Myocyte (in vitro differentiated cells): ENCODE results near the gene SLC25A27. TPM values are rescaled to one million over a fixed set of nuclear protein-coding genes. Genes with fewer than 3 reads are reported as not detected.

Source experiments
- DNase-seq: peaks from one replicate; pipeline ENCODE4 v3.0.0-alpha.2; 2012; ENCODE audit warnings: low read depth
- total RNA-seq: library from RNA; depleted of rRNA; stranded (reverse); fragments of >200 nt; gene quantifications from 2 replicates; pipeline ENCODE4 v1.2.3, GENCODE V29; 2014

The SLC25A27 gene
- total RNA-seq, 1 donor from 2014 or later, result 6.0 TPM

DNA sequence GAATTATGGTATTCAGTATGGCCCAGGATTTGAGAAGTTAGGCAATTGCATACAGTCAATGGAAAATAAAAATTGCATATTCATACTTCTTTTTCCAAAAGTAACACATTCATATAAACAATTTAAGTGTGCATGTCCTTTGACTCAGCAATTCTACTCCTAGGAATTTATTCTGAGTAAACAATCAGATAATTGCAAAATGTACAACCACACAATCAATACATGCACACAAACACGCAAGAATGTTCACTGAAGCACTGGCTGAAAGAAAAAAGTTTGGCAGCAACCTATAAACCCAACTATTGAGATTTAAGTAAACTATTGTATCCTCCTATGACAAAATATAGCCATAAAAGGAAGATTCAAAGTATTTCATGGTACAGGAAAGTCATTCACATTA is 1.8 kb upstream of the SLC25A27 start:
- DNase-seq, result no peak

DNA sequence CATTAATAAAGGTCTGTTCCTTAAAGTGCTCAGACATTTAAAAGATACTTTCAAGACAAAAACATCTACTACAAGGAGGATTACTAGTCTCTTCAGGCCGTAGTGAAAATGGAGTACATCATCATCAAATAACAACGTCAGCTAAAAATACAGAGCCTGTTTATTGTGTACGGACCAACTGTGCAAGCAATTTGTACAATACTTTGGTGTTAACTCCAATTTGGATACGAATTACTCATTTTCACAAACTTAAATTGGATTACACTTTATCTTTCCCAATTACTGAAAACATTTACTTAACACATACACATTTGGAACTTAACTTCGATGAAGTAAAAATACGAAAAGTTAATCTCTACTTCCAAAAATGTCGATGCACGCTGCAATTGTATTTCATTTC is 959 bp upstream of the SLC25A27 start:
- DNase-seq, result no peak

DNA sequence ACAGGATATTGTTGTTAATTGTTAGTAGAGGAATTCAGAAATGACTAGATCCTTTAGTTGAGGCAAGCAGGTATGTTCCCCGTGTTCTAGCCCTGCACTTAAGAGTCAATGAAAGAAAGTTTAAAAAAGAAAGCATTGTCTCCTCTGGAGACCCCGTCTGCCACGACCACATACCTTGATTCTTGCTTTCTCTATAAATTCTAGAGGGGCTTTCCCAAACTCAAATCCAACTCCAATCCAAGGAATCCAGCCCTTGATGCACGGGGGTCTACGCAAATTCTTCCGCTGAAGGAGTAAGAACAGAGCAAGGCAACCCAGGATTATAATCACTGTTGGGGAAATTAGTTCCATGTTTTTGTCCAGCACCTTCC is 558 bp upstream of the SLC25A27 start:
- no peak for DNase-seq

DNA sequence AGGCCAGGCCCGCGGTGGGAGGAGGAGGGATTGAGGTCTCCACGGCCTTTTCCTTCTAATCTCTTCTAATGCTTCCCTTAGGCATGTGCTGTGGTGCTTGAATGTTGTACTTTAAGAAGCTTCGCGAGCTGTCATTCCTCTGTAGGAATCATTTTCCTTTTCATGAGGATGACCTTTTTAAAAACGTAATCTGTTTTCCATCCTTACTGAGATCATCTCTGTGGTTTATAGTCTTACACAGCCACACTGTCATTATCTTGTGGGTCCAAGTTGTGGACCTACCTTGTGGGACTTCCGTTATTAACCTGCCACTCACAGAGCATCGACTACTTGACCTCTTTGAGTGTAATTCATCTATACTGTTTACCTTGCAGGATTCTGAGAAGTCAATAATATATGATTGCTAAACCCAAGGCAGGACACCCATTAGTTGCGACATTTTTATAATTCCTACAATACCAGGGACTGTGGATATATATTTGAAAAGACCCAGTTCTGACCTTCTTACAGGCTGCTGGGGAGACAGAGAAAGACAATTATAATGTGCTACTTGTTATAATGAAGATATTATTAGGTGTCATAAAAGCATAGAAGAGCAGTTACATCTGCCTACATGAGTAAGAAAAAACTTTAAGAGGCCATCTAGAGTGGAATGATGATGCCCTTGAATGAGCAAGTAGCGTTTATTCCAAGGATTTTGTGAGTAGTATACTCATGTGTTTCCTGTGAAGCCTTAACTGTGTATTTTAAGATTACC is 842 bp downstream of the SLC25A27 start:
- no peak for DNase-seq

DNA sequence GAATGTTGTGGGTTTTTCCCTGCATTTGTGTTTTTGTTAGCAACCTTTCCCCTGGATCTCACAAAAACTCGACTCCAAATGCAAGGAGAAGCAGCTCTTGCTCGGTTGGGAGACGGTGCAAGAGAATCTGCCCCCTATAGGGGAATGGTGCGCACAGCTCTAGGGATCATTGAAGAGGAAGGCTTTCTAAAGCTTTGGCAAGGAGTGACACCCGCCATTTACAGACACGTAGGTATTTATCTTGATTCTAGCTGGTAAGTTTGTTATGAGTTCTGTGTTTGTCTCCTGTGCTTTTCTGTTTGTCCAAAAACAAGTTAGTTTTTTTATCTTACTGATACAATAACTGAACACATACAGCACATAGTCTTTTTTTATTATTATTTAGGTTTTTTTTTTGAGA is 3.0 kb downstream of the SLC25A27 start:
- DNase-seq, result no peak

DNA sequence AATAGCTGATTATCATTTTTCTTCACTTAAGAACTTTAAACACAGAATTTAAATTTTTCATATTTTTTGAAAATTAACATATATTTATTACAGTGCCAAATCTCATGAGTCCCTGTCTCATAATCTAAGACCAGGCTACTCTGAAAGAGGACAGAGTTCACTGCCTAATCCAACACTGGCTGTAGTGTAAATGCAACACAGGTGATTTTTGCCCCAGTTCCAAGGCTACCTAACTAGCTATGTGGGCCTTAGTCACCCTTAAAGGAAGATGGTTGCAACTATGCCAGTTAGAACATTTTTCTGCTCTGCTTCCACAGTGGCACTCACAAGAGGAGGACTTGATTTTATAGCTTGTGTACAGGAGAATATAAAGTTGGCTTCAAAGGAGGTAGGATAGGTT is 4.9 kb downstream of the SLC25A27 start:
- no peak for DNase-seq

DNA sequence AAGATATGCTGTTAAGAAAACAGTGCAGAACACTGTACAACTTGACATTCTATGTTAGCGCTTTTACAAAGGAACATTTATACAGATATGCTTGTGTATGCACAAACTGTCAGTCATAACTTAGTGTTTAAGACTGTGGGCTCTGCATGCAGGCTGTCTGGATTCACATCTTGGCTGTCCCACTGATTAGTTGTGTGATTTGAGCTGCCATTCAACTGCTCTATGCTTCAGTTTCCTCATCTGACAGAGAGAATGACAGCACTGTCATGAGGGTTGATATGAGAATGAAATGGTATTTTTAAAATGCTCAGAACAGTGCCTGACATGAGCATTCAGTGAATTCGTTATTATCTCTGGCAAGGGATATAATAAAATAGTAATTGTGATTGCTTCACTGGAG is 8.7 kb downstream of the SLC25A27 start:
- no peak for DNase-seq

DNA sequence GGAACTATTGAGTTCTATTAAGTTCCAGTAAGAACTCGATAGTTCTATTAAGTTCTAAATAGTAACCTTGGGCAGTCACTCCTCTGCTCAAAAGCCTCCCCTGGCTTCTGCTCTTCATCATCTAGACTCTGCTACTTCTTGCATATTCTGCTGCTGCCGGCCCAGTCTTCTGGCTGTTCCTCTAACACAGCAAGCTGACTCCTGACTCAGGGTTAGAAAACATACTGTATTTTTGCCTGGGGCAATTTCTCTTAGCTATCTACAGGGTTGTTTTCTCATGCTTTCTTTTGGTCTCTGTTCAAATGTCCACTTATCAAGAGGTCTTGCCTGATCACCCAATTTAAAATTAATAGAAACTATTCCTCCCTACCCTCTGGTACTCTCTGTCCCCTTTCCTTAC is 14.6 kb downstream of the SLC25A27 start:
- DNase-seq, result no peak

DNA sequence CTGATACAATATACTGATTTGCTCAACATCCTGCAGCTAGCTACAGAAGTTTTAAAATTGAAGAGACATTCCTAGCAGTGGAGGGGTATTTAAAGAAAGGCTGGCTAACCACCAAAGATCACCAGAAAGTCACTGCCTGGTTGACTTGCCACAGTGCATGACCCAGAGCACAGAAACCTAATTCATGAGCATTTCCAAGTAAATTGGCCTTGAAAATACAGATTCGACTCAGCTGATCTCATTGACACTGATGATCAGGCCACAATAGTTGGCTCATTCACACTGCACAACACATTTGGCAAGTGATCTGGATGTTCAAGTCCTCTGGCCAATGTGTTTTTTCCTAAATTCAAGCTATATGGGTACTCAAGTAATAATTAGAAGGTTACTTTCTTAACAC is 21.6 kb downstream of the SLC25A27 start:
- DNase-seq, result no peak

DNA sequence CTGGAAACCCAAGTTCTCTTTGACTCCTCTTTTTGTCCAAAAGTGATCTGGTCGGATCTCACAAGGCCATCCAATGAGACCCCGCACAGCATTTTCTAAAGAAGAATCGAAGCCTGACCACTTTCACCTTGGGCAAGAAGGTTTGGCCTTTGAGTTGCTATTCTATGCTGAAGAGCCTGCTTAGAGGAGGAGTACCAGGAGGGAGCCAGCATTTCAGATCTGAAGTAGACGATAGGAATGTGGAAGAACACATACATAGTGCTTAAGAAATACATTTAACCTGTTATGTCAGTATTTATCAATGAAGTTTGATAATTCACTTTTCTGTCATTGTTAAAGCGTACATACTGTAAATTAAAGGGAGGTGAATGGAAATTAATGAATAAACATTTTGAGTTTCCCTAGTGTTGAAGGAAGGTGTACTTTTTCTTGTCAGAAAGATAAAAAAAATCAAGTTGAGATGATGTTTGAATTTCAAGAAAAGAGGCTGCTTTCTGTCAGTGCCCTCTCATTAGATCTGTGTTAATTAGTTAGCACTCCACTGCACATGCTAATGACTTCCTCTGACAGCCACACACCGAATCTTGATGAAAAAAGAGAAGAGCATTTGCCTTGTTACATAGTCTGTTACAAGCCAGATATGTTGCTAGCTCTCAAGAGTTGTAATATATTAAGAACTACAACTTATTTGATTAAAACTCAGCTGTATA is 24.0 kb downstream of the SLC25A27 start:
- no peak for DNase-seq

DNA sequence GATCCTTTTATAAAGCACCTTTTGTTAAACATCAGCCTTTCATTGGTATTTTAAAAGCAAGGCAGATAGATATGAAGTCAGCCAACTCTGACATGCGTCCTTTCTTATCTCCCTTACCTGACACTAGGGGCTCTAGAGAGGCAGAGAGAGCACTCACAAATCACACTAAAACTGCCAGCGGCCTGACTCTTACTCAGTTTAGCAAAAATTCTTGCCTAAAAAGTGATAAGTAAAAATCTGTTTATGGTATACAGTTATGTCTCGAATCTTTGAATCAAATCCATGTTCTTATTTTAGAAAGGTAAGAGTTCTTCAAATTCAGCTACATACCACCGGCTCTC is 24.5 kb downstream of the SLC25A27 start:
- no peak for DNase-seq

DNA sequence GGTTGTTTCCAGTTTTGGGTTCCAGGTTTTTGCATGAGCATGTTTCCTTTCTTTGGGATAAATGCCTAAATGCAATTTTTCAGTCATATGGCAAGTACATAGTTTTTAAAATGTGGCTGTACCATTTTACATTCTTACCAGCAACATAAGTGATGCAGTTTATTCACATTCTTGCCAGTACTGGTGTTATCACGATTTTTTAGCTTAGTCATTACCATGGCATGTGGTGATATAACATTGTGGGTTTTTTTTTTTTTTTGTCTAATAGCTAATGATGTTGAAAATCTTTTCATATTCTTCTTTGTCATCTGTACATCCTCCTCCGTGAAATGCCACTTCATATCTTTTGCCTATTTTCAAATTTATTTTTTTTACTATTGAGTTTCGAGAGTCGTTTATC is 32.0 kb downstream of the SLC25A27 start:
- peak; percentile 8 for DNase-seq

DNA sequence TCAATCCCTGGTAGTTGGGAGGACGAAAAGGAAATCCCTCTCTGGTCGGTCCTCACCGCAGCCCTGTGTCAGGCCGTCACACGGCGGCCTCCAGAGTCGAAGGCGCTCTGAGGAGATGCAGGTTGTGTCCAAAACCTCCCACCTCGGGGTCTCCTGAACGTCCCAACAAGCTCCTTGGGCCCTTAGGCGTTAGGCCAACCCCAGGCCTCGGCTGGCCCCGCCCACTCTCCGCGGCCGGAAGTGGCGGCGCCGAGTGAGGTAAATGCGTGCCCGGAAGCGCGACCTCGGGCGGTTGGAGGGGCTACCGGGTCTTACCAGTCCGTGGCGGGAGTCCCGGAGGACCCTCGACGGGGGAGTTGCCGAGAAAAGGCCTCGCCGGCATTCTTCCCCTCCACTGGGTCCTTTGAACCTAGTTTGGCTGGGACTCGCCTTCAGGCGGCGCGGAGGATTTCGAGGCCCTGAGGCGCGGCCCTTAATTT is 34.9 kb downstream of the SLC25A27 start, which contains the start of gene TDRD6:
TSS of gene TDRD6 (plus strand) at position 267 of the 479 bp plus-strand sequence. CDS start 244 bp downstream, outside the sequence.
- no peak for DNase-seq

DNA sequence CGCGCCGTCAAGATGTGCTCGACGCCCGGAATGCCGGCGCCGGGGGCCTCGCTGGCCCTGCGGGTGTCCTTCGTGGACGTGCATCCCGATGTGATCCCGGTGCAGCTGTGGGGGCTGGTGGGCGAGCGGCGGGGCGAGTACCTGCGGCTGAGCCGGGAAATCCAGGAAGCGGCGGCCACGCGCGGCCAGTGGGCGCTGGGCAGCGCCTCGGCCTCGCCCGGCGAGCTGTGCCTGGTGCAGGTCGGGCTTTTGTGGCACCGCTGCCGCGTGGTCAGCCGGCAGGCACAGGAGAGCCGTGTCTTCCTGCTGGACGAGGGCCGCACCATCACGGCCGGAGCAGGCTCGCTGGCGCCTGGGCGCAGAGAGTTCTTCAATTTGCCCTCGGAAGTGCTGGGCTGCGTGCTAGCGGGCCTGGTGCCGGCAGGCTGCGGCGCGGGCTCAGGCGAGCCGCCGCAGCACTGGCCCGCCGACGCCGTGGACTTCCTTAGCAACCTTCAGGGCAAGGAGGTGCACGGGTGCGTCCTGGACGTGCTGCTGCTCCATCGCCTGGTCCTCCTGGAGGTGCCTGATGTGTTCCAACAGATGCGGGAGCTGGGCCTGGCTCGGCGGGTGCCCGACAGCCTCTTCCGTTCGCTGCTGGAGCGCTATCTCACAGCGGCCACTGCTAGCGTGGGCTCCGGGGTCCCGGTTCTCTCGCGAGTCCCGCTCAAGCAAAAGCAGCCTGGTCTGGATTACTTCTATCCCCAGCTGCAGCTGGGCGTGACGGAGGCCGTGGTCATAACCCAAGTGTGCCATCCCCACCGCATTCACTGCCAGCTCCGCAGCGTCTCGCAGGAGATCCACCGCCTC is 35.6 kb downstream of the SLC25A27 start:
- no peak for DNase-seq

DNA sequence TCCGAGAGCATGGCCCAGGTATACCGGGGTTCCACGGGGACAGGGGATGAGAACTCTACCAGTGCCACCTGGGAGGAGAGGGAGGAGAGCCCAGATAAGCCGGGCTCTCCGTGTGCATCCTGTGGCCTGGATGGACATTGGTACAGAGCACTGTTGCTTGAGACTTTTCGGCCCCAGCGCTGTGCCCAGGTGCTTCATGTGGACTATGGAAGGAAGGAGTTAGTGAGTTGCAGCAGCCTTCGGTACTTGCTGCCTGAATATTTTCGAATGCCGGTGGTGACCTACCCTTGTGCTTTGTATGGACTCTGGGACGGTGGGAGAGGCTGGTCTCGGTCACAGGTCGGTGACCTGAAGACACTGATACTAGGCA is 36.2 kb downstream of the SLC25A27 start:
- no peak for DNase-seq

DNA sequence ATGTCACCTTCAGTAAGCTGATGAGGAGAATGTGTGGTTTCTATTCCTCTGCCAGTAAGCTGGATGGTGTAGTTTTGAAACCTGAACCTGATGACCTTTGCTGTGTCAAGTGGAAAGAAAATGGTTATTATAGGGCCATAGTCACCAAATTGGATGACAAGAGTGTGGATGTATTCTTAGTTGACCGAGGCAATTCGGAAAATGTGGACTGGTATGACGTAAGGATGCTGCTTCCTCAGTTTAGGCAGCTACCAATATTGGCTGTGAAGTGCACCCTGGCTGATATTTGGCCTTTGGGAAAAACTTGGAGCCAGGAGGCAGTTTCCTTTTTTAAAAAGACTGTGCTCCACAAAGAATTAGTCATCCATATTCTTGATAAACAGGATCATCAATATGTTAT is 36.9 kb downstream of the SLC25A27 start:
- DNase-seq, result no peak

DNA sequence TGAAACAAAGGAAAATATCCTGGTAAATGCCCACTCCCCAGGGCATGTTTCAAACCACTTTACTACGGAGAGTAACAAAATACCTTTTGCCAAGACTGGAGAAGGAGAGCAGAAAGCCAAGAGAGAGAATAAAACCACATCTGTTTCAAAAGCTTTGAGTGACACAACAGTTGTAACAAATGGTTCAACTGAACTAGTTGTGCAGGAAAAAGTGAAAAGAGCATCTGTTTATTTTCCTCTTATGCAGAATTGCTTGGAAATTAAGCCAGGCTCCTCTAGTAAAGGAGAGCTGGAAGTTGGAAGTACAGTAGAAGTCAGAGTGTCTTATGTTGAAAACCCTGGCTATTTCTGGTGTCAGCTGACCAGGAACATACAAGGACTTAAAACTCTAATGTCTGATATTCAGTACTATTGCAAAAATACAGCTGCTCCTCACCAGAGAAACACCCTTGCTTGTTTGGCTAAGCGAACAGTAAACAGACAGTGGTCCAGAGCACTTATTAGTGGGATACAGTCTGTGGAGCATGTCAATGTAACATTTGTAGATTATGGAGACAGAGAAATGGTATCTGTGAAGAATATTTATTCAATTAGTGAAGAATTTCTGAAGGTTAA is 37.5 kb downstream of the SLC25A27 start:
- DNase-seq, result peak; percentile 65

DNA sequence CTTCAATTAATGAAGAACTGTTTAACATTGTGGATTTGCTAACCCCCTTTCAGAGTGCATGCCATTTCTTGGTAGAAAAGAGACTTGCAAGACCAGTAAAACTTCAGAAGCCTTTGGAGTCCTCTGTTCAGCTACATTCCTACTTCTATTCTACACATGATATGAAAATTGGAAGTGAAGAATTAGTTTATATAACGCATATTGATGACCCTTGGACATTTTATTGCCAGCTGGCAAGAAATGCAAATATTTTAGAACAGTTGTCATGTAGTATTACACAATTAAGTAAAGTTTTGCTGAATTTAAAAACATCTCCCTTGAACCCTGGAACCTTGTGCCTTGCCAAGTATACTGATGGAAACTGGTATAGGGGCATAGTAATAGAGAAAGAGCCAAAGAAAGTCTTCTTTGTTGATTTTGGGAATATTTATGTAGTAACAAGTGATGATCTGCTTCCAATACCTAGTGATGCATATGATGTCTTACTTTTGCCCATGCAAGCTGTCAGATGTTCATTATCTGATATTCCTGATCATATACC is 38.2 kb downstream of the SLC25A27 start:
- DNase-seq, result no peak

DNA sequence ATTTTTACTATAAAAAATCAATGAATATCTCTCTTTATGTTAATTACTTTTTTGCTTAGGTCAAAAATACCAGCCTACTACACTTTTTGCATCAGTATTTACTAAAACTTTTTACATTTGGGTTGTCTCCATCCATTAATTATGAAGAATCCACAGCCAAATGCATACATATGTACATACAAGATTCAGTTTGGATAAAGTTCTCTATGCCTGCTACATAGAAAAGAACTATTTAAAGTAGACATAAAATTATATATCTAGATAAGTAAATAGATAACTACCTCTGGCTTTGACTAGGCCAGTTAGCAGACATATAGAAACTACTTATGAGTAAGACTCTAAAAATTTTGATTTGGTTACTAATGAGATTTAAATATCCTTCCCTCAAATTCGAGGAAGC is 47.2 kb downstream of the SLC25A27 start:
- DNase-seq, result no peak

DNA sequence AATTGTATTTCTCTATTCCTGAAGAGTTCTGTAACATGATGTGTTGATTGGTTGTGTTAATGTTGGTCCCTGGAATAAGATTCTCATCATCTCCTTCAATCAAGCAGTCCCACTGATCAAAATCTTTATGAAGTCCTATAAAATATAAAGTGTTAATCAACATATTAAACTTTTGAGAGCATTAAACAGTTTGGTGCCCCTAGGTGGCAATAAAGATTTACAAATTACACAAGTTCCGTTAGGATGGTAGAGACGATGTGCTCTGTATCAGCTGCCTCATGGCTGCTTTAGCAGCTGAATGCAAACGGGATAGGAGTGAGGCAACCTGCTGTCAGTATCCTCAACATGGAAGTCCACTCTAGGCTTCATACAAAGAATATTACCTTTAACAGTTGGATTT is 51.8 kb downstream of the SLC25A27 start:
- peak; percentile 57 for DNase-seq

DNA sequence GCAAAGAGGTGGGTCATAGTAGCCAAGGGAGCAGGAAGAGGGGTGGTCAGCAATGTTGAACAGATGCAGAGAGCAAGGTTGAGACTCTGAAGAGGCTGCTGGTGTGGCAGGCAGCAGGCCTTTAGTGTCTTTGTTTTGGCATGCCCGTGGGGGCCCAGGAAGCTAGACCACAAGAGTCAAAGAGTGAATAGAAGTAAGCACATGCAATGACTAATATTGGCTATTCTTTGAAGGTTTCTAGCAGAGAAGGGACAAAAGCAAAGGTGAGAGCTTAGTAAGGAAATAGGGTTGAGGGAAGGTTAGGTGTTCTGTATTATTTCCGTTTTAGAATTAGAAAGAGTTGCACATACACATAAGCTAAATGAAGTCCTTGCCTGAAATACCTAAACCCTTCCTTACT is 53.7 kb downstream of the SLC25A27 start:
- no peak for DNase-seq
